T-helper 22 cell (primary cell): ENCODE results near the gene BAIAP2.

Experiments
- DNase-seq: peaks from one replicate; pipeline ENCODE4 v3.0.0-alpha.2; 2020; ENCODE audit warnings: low read depth

Gene BAIAP2

GRCh38 chr17:81126281-81127132, 91.6 kb downstream of the BAIAP2 start:
- DNase-seq = no peak

- DNase-seq = no peak
These were observed 92.1 kb downstream of the BAIAP2 start for GRCh38 chr17:81127133-81127455.

- DNase-seq = no peak
These were observed 92.7 kb downstream of the BAIAP2 start for GRCh38 chr17:81127526-81128177.

- no peak for DNase-seq
These were observed 93.4 kb downstream of the BAIAP2 start for GRCh38 chr17:81128338-81128737.

GRCh38 chr17:81128774-81129173, 93.8 kb downstream of the BAIAP2 start:
- DNase-seq = no peak

- DNase-seq = no peak
These were observed 94.3 kb downstream of the BAIAP2 start for GRCh38 chr17:81129289-81129688.

GRCh38 chr17:81129711-81130367, 94.9 kb downstream of the BAIAP2 start:
- DNase-seq = no peak

GRCh38 chr17:81130385-81131361, 95.7 kb downstream of the BAIAP2 start:
- no peak for DNase-seq

- no peak for DNase-seq
These were observed 96.7 kb downstream of the BAIAP2 start for GRCh38 chr17:81131486-81132196.

- no peak for DNase-seq
These were observed 97.2 kb downstream of the BAIAP2 start for GRCh38 chr17:81132197-81132540.

GRCh38 chr17:81132770-81133723, 98.1 kb downstream of the BAIAP2 start:
- no peak for DNase-seq

- DNase-seq = no peak
These were observed 99.3 kb downstream of the BAIAP2 start for GRCh38 chr17:81134064-81134781.

- no peak for DNase-seq
These were observed 100.7 kb downstream of the BAIAP2 start for GRCh38 chr17:81135505-81136278.

- DNase-seq = no peak
These were observed 101.4 kb downstream of the BAIAP2 start for GRCh38 chr17:81136366-81136765.

- DNase-seq = no peak
These were observed 102.3 kb downstream of the BAIAP2 start for GRCh38 chr17:81137248-81137647.

- no peak for DNase-seq
These were observed 103.1 kb downstream of the BAIAP2 start for GRCh38 chr17:81138083-81138482.

- DNase-seq = no peak
These were observed 103.5 kb downstream of the BAIAP2 start for GRCh38 chr17:81138500-81138899.

GRCh38 chr17:81139428-81139827, 104.5 kb downstream of the BAIAP2 start:
- DNase-seq = no peak

- no peak for DNase-seq
These were observed 105.1 kb downstream of the BAIAP2 start for GRCh38 chr17:81140018-81140417.
